K562 (cell line): ENCODE results near the gene MFN1.

Experiments
- CHD4 ChIP-seq: fragments of 200-600 bp; sonication (generic); IDR thresholded peaks from 3 replicates; pipeline ENCODE4 v1.6.1; 2012; ENCODE audit warnings: low read depth, mild to moderate bottlenecking, mixed read lengths, low read length, inconsistent platforms; ENCODE audit not compliant: insufficient read depth, insufficient replicate concordance, poor library complexity, severe bottlenecking
- EP300 ChIP-seq: IDR thresholded peaks from 2 replicates; pipeline ENCODE4 v1.6.1; 2012; ENCODE audit warnings: low read length, improper control_type of control experiment
- FOXJ2 ChIP-seq: fragments of 200-800 bp; sonication (Bioruptor generic); IDR thresholded peaks from 2 replicates; pipeline ENCODE4 v1.6.1; 2016; ENCODE audit warnings: missing genetic modification characterization, missing compliant biosample characterization
- JUND ChIP-seq, 2 experiments: IDR thresholded peaks; 2 replicates in 1 of 2; 3 replicates in 1 of 2; pipeline ENCODE4 v1.6.1; 2011; ENCODE audit warnings: borderline replicate concordance in 2 of 2, low read depth in 2 of 2, low read length in 2 of 2, improper control_type of control experiment in 1 of 2, missing biosample characterization in 1 of 2, missing genetic modification characterization in 1 of 2, missing genetic modification reagents in 1 of 2
- POLR2A ChIP-seq: fragments of 450-650 bp; conservative IDR thresholded peaks from 2 replicates; pipeline ENCODE4 v1.6.1; 2016
- RBBP5 ChIP-seq: fragments of 200-600 bp; sonication (generic); IDR thresholded peaks from 2 replicates; pipeline ENCODE4 v1.6.1; 2012; ENCODE audit warnings: borderline replicate concordance, mild to moderate bottlenecking, low read length, control low read depth, inconsistent platforms; ENCODE audit not compliant: insufficient read depth, poor library complexity, severe bottlenecking
- TCF7L2 ChIP-seq: fragments of 150-350 bp; IDR thresholded peaks from 2 replicates; pipeline ENCODE4 v1.6.1; 2016; ENCODE audit warnings: low read depth, mild to moderate bottlenecking, low read length, moderate library complexity
- ZNF324 ChIP-seq: fragments of 250-450 bp; sonication (Bioruptor Pico); IDR thresholded peaks from 2 replicates; pipeline ENCODE4 v1.4.0; 2020; ENCODE audit warnings: mild to moderate bottlenecking
- ZNF561 ChIP-seq: fragments of 450-650 bp; formaldehyde crosslinking; conservative IDR thresholded peaks from 2 replicates; pipeline ENCODE4 v1.4.0; 2020; ENCODE audit warnings: mild to moderate bottlenecking, moderate library complexity
- TF ChIP-seq, protein P1 (sequence below): fragments of 150-350 bp; conservative IDR thresholded peaks from 2 replicates; pipeline ENCODE4 v1.6.1; 2014; ENCODE audit warnings: low read length
- TF ChIP-seq, protein P2 (sequence below), 3 experiments: IDR thresholded peaks in 2 of 3; conservative IDR thresholded peaks in 1 of 3; 2 replicates each; pipeline ENCODE4 v1.5.1; 2011 to 2012; ENCODE audit warnings: low read length in 3 of 3, mild to moderate bottlenecking in 3 of 3, control low read depth in 2 of 3, improper control_type of control experiment in 1 of 3, inconsistent platforms in 1 of 3, low read depth in 1 of 3, mixed read lengths in 1 of 3, moderate library complexity in 1 of 3; ENCODE audit not compliant: insufficient read depth in 2 of 3
- TF ChIP-seq, protein P3 (sequence below): fragments of 150-350 bp; IDR thresholded peaks from 2 replicates; pipeline ENCODE4 v1.6.1; 2014; ENCODE audit warnings: low read depth, mild to moderate bottlenecking, low read length, borderline replicate concordance
- TF ChIP-seq, protein P4 (sequence below): fragments of 450-650 bp; formaldehyde crosslinking; IDR thresholded peaks from 2 replicates; pipeline ENCODE4 v1.4.0; 2020; ENCODE audit warnings: mild to moderate bottlenecking, mixed read lengths

DNA sequence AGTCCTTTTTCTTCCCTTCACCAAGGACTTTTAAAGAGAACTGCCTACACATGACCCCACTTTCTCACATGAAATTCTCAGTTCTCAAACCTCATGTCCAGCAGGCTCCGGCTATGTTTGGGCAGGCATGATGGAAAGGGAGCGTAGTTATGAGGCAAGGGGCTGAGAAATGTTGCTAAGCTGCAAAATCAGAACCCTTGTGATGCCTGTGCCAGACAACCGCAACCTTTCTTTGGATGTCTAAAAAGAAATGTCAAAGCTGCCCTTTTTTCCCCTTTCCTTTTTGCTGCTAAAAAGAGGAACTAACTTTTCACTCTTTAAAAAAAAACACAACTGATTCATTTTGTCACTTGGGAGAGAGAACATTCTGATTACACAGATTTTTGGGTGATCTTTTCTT, 84.5 kb downstream of the MFN1 start:
- TF ChIP-seq ZNF324 (CRISPR knock-in tag) (no peak), POLR2A (no peak), ZNF561 (CRISPR knock-in tag) (no peak), TCF7L2 (no peak), JUND (IDR thresholded peaks at IDR 0.05; ENCODE audit: borderline replicate concordance, low read depth, low read length) (no peak), JUND (tag; IDR thresholded peaks at IDR 0.05; ENCODE audit: borderline replicate concordance, low read depth, low read length) (no peak), FOXJ2 (no peak), CHD4 (no peak), RBBP5 (no peak), EP300 (no peak)
- TF ChIP-seq, protein P1, sequence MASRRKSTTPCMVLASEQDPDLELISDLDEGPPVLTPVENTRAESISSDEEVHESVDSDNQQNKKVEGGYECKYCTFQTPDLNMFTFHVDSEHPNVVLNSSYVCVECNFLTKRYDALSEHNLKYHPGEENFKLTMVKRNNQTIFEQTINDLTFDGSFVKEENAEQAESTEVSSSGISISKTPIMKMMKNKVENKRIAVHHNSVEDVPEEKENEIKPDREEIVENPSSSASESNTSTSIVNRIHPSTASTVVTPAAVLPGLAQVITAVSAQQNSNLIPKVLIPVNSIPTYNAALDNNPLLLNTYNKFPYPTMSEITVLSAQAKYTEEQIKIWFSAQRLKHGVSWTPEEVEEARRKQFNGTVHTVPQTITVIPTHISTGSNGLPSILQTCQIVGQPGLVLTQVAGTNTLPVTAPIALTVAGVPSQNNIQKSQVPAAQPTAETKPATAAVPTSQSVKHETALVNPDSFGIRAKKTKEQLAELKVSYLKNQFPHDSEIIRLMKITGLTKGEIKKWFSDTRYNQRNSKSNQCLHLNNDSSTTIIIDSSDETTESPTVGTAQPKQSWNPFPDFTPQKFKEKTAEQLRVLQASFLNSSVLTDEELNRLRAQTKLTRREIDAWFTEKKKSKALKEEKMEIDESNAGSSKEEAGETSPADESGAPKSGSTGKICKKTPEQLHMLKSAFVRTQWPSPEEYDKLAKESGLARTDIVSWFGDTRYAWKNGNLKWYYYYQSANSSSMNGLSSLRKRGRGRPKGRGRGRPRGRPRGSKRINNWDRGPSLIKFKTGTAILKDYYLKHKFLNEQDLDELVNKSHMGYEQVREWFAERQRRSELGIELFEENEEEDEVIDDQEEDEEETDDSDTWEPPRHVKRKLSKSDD: no peak
- TF ChIP-seq, protein P2, sequence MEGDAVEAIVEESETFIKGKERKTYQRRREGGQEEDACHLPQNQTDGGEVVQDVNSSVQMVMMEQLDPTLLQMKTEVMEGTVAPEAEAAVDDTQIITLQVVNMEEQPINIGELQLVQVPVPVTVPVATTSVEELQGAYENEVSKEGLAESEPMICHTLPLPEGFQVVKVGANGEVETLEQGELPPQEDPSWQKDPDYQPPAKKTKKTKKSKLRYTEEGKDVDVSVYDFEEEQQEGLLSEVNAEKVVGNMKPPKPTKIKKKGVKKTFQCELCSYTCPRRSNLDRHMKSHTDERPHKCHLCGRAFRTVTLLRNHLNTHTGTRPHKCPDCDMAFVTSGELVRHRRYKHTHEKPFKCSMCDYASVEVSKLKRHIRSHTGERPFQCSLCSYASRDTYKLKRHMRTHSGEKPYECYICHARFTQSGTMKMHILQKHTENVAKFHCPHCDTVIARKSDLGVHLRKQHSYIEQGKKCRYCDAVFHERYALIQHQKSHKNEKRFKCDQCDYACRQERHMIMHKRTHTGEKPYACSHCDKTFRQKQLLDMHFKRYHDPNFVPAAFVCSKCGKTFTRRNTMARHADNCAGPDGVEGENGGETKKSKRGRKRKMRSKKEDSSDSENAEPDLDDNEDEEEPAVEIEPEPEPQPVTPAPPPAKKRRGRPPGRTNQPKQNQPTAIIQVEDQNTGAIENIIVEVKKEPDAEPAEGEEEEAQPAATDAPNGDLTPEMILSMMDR (IDR thresholded peaks at IDR 0.05 in 2 of 3, conservative IDR thresholded peaks at IDR 0.05 in 1 of 3; ENCODE audit: insufficient read depth in 2 of 3, low read depth in 1 of 3, low read length in 3 of 3): no peak
- TF ChIP-seq, protein P3, sequence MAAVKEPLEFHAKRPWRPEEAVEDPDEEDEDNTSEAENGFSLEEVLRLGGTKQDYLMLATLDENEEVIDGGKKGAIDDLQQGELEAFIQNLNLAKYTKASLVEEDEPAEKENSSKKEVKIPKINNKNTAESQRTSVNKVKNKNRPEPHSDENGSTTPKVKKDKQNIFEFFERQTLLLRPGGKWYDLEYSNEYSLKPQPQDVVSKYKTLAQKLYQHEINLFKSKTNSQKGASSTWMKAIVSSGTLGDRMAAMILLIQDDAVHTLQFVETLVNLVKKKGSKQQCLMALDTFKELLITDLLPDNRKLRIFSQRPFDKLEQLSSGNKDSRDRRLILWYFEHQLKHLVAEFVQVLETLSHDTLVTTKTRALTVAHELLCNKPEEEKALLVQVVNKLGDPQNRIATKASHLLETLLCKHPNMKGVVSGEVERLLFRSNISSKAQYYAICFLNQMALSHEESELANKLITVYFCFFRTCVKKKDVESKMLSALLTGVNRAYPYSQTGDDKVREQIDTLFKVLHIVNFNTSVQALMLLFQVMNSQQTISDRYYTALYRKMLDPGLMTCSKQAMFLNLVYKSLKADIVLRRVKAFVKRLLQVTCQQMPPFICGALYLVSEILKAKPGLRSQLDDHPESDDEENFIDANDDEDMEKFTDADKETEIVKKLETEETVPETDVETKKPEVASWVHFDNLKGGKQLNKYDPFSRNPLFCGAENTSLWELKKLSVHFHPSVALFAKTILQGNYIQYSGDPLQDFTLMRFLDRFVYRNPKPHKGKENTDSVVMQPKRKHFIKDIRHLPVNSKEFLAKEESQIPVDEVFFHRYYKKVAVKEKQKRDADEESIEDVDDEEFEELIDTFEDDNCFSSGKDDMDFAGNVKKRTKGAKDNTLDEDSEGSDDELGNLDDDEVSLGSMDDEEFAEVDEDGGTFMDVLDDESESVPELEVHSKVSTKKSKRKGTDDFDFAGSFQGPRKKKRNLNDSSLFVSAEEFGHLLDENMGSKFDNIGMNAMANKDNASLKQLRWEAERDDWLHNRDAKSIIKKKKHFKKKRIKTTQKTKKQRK: no peak
- TF ChIP-seq, protein P4, sequence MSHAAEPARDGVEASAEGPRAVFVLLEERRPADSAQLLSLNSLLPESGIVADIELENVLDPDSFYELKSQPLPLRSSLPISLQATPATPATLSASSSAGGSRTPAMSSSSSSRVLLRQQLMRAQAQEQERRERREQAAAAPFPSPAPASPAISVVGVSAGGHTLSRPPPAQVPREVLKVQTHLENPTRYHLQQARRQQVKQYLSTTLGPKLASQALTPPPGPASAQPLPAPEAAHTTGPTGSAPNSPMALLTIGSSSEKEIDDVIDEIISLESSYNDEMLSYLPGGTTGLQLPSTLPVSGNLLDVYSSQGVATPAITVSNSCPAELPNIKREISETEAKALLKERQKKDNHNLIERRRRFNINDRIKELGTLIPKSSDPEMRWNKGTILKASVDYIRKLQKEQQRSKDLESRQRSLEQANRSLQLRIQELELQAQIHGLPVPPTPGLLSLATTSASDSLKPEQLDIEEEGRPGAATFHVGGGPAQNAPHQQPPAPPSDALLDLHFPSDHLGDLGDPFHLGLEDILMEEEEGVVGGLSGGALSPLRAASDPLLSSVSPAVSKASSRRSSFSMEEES (CRISPR knock-in tag): no peak
